Left ventricle myocardium inferior (tissue), 1 donor: ENCODE results near the gene CRACR2B. TPM values are rescaled to one million over a fixed set of nuclear protein-coding genes. Genes with fewer than 3 reads are reported as not detected.

Source experiments
- DNase-seq: peaks from one replicate; pipeline ENCODE4 v3.0.0-alpha.2; 2020
- H3K27ac ChIP-seq: fragments of 200-600 bp; replicated peaks from 2 replicates; pipeline ENCODE4 v1.8.0; 2021
- H3K27me3 ChIP-seq: fragments of 200-600 bp; 2 replicates; pipeline ENCODE4 v1.8.0; 2021; ENCODE audit warnings: low read depth
- H3K36me3 ChIP-seq: fragments of 200-600 bp; 2 replicates; pipeline ENCODE4 v1.8.0; 2021
- H3K4me1 ChIP-seq: fragments of 200-600 bp; 2 replicates; pipeline ENCODE4 v1.8.0; 2021
- H3K4me3 ChIP-seq: fragments of 200-600 bp; 2 replicates; pipeline ENCODE4 v1.8.0; 2021; ENCODE audit warnings: mild to moderate bottlenecking, moderate library complexity
- H3K9me3 ChIP-seq: fragments of 200-600 bp; replicated peaks from 2 replicates; pipeline ENCODE4 v1.8.0; 2021
- intact Hi-C: fragments of 100-400 bp; cut with micrococcal nuclease; formaldehyde crosslinking; loops from one replicate; pipeline ENCODE4 v1.11.0; 2022
- total RNA-seq: library from RNA; stranded (reverse); fragmentation: NEBNext Ultra II Directional; extraction: Animal tissue kit (Norgen Biotek cat#: 25700); gene quantifications from one replicate; pipeline ENCODE4 v1.2.1, GENCODE V29; 2021
- TF ChIP-seq, protein P1 (sequence below): fragments of 200-600 bp; IDR thresholded peaks from 2 replicates; pipeline ENCODE4 v1.8.0; 2021; ENCODE audit warnings: antibody characterized with exemption, mild to moderate bottlenecking, borderline replicate concordance
- donor health status: DM: no; HTN: yes; CAD: no; lungs with severe emphysema.

The CRACR2B gene
- total RNA-seq, 1 donor from 2014 or later = 23.2 TPM

DNA sequence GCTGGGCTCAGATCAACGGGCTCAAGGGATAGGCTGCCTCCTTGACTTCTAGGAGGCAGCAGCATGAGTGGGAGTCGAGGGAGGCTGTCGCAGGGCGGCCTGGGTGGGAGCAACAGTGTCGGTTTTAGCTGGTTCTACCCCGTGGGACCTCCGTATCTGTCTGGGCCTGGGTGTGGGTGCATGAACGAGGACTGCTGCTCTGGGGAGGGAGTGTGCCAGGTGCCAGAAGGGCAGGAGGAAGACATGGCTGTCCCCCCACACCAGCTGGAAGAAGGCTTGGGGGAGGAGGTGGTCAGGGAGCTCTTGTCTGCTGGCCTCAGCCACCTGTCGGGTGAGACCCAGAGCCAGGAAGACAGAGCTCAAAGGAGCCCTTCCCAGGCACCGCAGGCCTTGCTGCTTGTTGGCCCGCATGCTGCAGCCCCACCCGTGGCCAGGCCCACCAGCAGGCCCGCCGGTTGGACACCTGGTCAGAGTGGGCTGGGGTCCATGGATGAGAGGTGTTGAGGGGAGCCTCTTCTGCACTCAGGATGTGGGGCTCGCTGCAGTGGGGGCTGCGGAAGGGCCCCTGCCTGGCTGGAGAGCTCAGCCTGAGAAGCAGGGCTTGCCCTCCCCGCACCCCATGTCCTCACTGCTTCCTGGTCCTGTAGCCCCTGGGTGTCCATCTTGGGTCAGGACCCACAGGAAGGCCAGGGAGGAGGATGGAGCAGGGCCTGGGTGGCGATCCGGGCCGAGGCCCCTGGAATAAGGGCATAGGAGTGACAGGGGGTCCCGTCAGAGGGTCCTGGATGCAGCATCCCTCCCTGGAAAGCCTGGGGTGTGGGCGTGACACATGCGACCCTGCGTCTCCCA is 41.3 kb upstream of the CRACR2B start:
- TF ChIP-seq, protein P1, sequence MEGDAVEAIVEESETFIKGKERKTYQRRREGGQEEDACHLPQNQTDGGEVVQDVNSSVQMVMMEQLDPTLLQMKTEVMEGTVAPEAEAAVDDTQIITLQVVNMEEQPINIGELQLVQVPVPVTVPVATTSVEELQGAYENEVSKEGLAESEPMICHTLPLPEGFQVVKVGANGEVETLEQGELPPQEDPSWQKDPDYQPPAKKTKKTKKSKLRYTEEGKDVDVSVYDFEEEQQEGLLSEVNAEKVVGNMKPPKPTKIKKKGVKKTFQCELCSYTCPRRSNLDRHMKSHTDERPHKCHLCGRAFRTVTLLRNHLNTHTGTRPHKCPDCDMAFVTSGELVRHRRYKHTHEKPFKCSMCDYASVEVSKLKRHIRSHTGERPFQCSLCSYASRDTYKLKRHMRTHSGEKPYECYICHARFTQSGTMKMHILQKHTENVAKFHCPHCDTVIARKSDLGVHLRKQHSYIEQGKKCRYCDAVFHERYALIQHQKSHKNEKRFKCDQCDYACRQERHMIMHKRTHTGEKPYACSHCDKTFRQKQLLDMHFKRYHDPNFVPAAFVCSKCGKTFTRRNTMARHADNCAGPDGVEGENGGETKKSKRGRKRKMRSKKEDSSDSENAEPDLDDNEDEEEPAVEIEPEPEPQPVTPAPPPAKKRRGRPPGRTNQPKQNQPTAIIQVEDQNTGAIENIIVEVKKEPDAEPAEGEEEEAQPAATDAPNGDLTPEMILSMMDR = no peak
- Histone ChIP-seq H3K36me3 (peaks cover 2% of the 10 kb centered on the region), H3K27me3 (peaks cover 36% of the 10 kb centered on the region), H3K9me3 (no peaks in the 10 kb centered on the region), H3K4me3 (no peak overlapping the region), H3K27ac (no peak overlapping the region), H3K4me1 (peaks cover 19% of the 10 kb centered on the region)
- DNase-seq = no peak
- intact Hi-C loops = no loop called here

DNA sequence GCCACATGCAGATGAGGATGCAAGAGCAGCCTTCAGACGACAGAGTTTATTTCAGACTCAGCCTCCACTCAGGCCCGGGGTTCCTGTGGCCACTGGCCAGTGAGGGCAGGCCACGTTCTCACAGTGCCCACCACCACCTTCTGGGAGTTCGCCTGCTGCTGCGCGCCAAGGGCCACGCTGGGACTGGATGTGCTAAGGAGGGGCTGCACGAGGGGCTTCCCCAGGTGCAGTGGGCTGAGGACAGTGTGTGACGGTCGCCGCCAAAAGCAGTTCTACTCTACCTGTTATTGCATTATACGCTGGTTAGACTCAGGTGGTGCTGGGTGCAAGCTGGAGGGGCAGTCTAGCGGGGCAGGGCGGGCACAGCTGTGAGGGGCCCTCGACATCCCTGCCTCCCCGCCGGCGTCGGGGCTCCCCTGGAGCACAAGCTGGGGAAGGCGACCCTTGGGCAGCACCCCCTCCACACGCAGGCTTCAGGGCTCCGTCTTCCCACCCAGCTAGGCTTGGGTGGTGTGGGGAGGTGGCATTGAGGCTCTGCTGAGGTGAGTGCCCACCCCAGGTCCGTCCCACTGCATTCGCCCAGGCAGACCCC is 40.5 kb upstream of the CRACR2B start:
- H3K27me3 ChIP-seq = peaks cover 36% of the 10 kb centered on the region
- no peak overlapping the region for H3K27ac ChIP-seq
- TF ChIP-seq, protein P1 = no peak
- H3K9me3 ChIP-seq = no peaks in the 10 kb centered on the region
- H3K4me1 ChIP-seq = peaks cover 19% of the 10 kb centered on the region
- no peak overlapping the region for H3K4me3 ChIP-seq
- intact Hi-C loops = no loop called here
- DNase-seq = no peak
- peaks cover 9% of the 10 kb centered on the region for H3K36me3 ChIP-seq

DNA sequence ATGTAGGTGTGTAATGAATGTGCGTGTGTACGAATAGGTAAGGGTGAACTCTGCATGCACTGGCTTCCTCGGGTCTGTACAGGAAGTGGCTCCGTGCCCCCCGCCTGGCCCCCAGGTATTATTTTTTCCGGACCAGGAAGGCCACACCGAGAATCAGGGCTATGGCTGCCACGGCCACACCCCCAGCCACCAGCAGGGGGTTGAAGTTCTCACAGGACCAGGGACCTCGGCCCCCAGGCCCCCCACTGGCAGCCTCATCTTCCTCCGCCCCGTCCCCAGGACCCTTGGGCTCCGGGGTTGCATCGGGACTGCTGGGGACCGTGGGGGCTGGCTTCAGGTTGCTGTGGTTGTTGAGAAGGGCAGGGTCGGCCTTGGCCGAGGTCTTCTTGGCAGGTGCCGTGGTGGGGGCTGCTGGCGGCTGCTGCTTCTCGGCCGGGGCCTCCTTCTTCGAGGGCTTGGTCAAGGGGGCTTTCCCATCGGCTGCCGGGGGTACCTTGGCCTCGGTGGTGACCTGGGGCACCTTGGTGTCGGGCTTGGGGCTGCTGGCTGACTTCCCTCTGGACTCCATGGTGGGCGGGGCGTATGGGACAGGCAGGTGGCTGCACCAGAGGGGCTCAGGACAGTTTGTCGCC is 39.6 kb upstream of the CRACR2B start:
- Histone ChIP-seq H3K27me3 (peaks cover 36% of the 10 kb centered on the region), H3K4me1 (peaks cover 16% of the 10 kb centered on the region), H3K27ac (no peak overlapping the region), H3K9me3 (no peaks in the 10 kb centered on the region), H3K4me3 (no peak overlapping the region), H3K36me3 (peaks cover 10% of the 10 kb centered on the region)
- DNase-seq = no peak
- intact Hi-C loops = no loop called here
- TF ChIP-seq, protein P1 = no peak

DNA sequence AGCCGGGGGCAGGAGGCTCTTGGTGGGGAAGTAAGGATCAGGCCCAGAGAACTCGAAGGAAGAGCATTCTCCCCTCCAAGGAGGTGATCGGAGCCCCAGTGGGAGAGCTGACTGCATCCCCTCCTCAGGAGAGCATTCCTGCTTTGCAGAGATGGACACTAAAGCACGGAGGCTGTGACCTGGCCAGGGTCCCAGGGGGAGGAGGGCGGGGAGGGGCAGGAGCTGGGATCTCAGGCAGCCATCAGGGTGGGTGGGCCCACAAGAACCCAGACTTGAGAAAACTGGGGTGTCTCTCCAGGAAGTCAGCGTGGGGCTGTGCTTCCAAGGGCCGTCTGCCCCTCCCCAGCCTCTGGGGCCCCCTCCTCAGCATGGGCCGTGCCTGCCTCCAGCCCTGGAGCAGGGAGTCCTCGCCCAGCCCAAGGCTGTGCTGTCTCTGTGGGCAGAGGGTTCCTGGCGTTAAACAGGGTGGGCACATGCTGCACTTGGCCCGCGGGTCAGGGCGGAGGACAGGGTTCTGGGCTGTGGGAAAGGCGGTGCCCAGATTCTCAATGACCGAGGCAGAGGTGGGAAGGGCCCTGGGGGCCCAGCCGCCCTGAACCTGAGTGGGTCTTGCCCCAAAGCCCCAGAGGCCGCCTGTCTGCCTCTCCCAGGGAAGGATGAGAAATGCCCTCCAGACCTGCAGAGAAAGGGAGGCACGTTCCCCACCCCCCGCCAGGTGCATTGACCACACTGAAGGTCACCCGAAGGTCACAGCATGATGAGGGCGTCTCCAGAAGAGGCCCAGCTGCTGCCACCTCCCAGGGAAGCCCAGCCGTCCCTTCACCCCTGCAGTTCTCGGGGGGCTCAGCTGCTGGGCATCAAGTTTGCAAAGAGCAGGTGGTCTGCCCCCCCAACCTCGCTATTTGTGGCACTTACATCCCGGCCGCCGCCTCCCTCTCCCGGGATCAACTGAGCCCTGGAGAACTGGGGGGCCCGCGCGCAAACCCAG is 38.5 kb upstream of the CRACR2B start:
- no peak for DNase-seq
- Histone ChIP-seq H3K36me3 (peaks cover 10% of the 10 kb centered on the region), H3K27ac (no peak overlapping the region), H3K9me3 (no peaks in the 10 kb centered on the region), H3K4me1 (peaks cover 7% of the 10 kb centered on the region), H3K4me3 (peak overlapping the region; percentile 34), H3K27me3 (peaks cover 36% of the 10 kb centered on the region)
- intact Hi-C loops = no loop called here
- TF ChIP-seq, protein P1 = no peak

DNA sequence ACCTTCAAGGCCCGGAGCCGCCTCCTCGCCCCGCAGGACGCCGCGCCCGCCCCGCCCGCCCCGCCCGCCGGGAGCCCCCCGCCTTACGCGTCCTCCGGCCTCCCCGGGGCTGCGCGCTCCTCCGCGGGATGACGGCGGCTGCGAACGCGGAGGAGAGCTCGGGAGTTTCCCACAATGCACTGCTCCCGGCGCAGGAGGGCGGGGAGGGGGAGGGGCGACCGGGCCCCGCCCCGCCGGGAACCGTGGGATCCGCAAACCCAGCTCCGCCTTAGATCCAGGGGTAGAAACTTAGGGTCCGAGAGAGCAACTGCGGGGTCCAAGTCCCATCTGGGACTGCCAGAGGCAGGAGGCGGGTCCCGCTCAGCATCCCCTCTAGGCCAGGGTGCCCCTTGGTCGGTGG is 37.8 kb upstream of the CRACR2B start, which contains the start of gene CEND1:
Gene CEND1, minus strand, starts transcription at position 148 of the 400 bp plus-strand sequence. CDS start 1,514 bp downstream, outside the sequence.
- H3K27ac ChIP-seq = no peak within 1 kb of the TSS
- DNase-seq = no peak
- intact Hi-C loops = no loop called here
- peaks cover 10% of the 10 kb centered on the region for H3K36me3 ChIP-seq
- H3K9me3 ChIP-seq = no peaks in the 10 kb centered on the region
- TF ChIP-seq, protein P1 = no peak
- H3K4me1 ChIP-seq = peaks cover 13% of the 10 kb centered on the region
- H3K4me3 ChIP-seq = peak within 1 kb of the TSS; percentile 34
- peaks cover 36% of the 10 kb centered on the region for H3K27me3 ChIP-seq
